NCI-H2107 (cell line): Measurements from ENCODE around the gene ZFP57.

Experiments used
- DNase-seq: peaks from one replicate; lab custom pipeline; 2025; lab: John Stamatoyannopoulos, UW

The ZFP57 gene

DNA sequence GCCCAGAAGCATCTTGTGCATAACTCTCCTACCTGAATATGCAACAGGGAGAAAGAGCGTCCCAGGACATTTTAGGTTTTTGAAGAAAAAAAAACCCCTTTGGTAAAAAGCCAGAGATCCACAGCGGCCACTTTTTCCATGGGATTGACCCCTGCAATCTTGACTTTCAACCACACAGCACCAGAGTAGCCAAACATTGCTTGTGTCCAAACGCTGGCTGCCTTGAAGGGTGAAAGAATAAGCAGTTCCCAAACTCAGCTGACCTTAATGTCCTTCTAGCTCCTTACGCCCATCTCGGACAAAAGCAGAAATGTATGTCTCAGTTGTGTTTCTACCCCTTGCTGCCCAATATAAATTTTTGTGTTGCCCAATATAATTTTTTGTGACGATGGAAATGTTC lies 25.3 kb downstream of the ZFP57 start:
- no peak for DNase-seq

DNA sequence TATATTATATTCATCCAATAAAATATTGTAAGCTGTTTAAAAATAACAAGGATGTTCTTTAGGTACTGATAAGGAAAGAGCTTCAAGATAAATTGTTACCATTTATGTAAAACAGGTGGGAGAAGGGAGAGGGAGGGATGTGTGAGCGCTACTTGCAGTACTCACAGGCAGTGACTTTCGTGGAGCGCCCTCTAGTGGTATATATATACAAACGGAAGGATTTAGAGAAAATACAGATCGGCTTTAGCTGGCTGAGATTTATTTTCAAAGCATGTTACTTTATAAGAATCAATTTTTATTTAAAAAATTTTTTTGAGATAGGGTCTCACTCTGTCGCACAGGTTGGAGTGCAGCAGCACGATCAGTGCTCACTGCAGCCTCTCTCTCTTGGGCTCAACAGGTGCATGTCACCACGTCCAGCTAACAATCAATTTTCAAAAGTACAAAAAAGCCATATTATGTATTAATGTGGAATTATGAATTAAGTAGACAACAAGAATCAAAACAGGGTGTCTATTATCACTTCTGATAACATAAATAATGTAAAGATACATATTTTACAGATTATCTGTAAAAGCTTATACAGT lies 27.4 kb downstream of the ZFP57 start:
- DNase-seq, result peak; percentile 4

DNA sequence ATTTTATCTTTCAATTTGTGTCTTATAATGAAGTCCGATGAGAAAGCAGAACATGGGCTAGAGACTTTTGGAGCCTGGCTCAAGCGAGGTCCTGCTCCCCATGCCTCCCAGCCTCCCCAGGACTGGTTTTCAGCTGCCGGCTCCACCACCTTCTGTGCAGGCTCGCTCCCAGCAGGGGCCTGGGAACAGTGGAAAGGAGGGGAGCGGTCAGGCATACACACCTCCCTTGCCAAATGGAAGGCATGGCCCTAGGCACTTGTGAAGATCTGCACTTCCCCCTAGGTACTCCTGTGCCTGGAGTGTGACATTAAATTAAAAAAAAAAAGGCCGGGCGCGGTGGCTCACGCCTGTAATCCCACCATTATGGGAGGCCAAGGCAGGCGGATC lies 28.8 kb downstream of the ZFP57 start:
- DNase-seq, result no peak

DNA sequence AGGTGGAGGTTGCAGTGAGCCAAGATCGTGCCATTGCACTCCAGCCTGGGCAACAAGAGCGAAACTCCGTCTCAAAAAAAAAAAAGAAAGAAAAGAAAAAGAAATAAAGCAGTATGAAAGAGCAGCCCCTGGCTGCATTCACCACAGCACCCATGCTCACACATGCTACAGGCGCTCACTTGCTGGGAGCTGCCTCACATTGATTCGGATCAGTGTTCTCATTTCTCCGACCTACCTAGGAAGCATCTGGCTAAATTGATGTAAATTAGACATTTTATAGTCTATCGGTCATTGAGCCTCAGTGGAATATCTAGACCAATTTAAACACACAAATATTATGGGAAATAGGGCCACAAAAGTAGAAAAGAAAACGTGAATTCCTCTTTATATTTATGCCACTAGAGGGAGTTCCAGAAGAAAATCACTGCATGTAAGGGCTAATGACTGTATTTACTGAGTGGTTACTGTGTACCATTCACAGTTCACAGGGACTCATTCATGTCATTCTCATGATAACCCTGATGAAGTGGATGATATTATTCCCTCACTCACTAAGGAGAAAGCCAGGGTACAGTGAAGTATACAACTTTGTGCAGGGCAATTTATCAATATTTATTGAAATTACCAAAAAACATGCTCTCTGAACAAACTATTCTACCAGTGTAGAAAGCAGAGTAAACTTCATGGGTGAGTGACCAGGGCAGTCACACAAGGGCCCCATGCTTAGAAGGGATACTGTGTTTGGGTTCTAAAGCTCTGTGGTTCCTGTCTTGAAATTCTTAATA lies 29.3 kb downstream of the ZFP57 start:
- DNase-seq, result no peak

DNA sequence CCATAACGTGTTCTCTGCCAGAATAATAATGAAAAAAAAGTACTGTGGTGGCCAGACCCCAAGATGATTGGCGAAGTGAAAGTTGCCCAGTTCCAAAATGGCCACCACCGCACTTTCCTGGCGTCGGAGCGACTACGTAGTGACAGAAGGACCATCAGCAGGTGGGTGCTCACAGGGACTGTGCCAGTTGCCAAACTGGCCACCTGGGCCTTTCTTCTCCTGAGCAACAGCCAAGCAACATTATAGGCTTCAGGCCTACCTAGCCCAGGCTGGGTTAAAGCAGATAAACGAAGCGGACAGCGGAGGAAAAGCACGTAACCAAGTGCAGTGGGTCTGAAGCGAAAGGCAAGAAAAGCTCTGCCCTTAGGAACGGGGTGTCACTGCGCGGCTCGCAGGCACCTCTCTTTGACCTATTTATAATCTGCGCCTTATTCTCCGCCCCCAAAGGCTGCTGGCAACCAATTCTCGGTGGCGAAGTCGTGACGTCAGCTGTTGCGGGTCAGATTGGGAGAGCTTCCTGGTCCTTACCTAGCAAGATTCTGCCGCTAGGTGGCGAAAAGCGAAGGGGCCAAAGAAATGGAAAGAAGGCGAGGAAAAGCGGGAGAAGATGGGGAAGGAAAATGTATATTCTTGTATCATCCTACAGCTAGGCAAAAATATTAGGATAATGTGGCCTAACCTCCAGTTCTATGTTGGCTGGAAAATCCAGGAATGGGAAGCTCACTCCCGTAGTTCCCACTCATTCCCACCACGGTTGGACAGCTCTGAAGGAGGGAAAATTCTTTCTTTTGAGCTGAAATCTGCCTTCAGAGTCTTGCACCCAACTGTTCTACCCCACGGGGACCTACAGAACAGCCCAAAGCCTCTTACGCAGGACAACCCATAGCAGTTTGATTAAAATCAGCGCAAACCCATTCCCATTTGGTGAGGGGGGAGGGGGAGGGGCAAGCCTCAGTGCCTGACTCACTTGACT lies 31.0 kb downstream of the ZFP57 start:
- peak; percentile 78 for DNase-seq

DNA sequence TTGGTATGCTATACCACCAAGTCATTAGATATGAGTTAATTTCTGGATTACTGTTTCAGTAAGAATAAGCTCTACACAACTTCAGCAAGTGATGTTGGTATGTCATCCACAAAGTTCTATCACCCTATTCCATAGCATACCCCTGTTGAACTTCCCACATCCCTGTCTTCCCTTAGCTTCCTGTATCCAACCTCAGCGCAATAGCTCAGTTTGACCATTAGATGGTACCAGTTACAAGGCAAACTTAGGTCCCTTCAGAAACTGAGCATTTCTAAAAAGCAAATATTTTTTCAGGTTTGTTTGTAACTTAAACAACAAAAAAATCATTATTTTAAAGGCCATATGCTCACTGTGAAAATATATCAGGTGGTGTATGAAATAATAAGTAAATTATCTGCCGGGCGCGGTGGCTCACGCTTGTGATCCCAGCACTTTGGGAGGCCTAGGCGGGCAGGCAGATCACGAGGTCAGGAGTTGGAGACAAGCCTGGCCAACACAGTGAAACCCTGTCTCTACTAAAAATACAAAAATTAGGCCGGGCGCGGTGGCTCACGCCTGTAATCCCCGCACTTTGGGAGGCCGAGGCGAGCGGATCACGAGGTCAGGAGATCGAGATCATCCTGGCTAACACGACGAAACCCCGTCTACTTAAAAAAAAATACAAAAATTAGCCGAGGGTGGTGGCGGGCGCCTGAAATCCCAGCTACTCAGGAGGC lies 32.9 kb downstream of the ZFP57 start:
- no peak for DNase-seq

DNA sequence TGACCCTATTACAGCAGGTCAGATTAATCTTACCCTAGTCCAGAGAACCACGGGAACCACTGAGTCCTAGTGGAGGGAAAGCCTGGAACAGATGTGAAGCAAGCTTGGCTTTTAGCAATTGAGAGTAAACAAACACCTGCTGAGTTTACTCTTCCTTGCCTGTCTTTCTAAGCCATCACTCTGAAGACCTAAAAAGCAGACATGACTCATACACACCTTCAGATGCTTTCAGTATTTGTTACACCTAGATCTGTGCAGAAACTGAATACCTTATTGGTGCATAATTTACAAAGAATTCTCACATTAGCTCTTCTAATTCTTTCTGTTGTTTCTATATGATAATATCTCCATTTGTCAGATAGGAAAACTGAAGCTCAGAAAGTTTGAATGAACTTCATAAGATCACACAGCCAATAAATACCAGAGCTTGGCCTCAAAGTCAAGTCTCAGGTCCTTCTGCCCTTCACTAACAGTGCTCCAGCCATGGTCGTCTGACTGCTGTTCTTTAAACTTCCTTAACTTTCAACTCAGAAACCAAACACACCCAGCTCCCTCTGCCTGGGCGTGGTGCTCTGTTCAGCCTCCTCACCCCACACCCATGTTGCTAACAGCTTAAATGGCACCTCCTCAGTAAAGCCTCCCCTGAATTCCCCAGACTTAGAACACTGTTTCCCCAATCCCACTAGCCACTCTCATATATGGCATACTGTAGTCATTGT lies 39.4 kb downstream of the ZFP57 start:
- no peak for DNase-seq

DNA sequence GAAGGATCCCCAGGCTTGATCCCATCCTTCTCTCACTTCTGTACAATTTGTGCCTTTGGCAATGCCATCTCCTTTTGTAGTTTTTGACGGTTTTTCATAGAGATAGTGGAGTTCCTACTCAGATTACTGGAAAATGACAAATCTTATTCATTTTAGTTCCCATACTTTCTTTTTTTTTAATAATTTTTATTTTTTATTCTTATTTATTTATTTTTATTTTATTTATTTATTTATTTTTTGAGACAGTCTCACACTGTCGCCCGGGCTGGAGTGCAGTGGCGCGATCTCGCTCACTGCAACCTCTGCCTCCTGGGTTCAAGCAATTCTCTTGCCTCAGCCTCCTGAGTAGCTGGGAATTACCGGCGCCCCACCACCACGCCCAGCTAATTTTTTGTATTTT lies 43.7 kb downstream of the ZFP57 start:
- DNase-seq, result no peak

DNA sequence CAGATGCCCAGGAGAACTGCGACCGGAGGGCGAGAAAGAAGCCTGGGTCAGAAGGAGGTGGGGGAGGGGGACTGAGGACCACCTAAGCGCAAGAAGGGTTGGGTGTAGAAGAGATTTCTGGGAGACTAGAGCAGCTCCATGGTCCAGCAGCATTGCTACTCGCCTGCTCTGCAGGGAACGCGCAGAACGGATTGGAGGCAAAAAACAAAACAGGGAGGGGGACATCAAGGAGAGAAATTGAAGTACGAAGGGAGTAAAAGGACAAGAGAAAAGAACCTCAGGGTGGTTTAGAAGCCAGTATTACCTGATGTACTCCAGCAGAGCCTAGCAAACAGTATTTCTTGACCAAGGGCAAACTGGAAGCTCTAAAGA lies 47.4 kb downstream of the ZFP57 start:
- no peak for DNase-seq

DNA sequence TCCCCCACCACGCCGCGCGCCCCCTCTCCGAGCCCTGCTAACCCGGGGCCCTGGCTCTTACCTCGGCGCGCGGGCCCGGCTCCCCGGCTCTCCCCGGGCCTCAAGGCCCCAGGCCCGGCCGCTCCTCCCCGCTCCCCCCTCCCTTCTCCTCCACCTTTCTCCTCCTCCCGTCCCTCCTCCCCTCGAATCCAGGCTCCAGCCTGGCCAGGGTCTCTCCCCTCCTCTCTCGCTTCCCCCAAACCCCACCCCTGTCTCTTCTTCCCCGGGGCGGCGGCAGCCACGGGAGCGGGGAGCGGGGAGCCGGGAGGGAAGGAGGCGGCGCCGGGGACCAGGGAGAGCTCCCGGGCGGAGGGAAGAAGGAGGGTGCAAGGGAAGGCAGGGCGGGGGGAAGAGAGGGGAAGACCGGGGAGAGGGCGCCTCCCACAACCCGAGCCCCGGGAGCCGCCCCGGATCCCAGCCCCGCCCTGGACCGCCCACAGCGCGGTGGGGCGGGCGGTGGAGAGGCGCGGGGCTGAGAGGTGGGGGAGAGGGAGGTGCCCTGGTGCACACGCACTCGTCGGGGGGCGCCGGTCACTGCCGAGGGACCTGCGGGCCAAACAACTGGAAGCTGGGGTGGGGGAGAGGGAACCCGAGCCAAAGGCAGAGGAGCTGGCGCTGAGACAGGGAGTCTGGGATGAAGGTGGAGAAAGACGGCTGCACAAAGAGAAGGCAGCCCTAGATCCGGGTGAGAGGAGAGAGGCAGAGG lies 48.0 kb downstream of the ZFP57 start, which contains the start of gene GABBR1:
GABBR1 (minus strand) TSS at position 395 of the 745 bp plus-strand sequence. CDS start 798 bp downstream, outside the sequence.
- DNase-seq, result peak; percentile 71

DNA sequence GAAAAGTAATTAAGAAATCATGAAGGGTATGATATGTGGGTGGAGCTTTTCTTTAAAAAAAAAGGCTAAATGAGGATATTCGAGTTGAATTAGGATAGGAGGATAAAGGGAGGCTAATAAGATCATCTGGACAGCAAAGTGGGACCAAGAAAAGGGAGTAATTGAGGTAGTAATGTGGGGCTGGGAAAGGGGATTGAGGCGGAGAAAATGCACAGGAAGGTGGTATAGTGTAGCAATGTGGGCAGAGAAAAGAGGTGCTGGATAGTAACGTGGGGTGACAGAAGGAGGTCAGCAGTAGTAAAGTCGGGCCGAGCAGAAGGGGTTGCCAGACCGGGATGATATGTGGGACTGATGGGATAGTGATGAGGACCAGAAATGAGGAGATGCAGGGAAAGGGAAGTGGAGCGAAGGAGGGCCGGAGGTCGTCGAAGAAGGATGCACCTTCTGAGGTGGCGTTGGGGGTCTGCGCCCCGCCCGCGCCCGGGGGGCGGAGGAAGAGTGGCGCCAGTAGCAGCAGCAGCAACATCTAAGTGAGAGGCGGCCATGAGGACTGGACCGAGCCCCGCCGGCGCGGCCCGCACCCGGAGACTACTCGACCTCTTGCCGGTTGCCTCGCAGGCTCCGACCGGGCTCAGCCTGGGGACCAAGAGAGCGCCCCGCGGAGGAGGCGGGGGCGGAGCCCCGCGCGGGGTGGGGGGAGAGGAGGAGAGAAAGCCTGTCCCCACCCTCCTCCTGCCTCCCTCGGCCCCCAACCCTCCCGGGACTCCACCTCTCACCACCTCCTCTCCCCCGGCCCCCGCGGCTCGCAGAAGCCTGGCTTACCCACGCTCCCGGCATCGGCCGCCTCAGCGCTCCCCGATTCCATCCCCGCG lies 48.9 kb downstream of the ZFP57 start:
- DNase-seq, result no peak

DNA sequence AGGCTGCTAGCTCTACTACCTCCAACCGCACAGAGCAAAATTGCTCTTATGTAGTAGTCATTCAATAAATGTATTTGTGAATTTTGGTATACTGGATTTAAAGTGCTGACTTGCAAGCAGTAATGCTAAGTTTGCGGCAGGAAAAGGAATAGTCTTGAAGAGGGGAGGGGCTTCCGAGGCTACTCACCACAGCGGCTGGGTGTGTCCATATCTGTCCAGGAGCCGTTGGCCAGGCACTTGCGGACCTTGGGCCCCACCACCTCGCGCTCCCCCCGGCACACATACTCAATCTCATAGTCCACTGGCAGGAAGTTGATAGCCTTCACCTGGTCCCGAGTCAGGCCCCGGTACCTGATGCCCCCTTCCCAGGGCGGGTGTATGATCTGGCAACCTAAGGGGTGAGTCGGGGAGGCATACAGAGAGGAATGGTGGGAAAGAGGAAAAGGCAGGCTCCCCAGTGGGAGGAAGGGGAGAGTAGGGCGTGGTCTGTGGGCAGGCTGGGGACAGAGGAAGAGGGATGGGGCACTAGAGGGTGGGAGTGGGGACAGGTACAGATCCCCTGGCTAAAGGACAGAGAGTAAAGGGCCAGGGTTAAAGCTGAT lies 49.6 kb downstream of the ZFP57 start:
- DNase-seq, result no peak

DNA sequence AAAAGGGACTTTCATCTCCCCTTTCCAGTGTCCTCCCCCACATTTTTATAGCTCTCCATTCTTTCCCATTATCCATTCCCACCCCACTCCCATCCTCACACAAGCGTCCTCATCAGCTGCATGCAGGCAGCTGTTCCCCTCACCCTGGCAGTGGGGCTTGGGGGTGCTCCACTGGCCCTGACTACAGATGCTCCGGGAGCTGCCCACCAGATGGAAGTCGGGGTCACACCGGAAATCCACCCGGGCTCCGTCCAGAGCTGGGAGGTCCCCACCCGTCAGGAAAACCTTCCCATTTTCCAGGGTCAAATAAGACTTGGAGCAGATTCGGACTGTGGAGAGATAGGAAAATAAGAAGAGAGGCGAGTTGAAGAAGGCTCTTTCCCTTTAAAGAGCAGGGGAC lies 50.6 kb downstream of the ZFP57 start:
- DNase-seq, result no peak

DNA sequence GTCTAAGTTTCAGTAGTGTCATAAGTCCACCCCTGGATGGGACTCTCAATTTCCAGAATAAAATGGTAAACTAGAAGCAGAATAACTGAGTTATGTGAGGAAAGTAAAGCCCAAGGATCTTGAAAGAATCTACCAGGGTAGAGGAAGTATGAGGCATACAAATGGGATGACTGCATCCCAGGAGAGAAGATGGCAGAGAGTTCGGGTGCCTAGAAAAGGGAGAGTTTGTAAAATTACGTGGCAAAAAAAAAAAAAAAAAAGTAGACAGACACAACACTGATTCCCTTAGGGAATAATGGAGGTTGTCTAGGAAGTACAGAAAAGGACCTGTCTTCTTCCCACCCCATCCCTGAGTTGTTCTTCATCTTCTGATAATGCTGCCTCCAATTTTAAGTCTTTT lies 51.4 kb downstream of the ZFP57 start:
- no peak for DNase-seq

DNA sequence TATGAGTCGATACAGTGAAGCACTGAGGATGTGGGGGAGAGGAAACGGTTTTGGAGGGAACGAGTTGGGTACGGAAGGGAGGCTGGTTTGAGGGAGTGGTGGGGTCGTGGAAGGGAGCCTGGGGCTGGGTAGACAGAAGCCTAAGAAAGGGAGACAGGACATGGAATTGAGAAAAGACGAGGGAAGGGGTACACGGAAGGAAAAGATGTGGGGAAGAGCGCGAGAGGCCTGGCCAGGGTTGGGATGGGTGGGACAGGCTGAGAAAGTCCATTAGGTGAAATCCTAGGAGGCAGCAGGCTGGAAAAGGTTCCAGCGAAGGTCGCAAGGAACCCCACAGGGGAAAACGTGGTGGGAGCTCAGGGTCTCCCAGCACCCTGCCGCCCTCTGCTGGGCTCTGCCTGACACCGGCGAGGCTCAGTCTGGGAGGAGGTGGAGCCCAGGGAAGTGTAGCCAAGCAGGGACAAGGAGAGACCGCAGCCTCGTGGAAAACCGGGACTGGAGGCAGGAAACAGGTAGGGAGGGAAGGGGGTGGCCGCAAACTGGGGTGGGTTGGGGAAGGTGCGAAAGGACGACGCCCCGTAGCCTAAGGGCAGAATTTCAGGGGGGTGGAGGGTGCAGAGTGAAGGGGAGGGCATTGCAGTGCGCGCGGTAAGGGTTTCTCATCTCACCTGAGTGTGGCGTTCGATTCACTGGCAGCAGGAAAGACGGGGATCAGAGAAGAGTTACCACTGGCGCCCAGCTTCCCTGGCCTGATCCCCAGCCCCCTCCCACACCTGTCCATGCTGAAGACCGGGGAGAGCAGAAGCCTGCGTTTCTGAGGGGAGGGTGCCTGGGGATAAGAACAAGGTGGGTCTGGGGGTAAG lies 52.3 kb downstream of the ZFP57 start:
- peak; percentile 5 for DNase-seq

DNA sequence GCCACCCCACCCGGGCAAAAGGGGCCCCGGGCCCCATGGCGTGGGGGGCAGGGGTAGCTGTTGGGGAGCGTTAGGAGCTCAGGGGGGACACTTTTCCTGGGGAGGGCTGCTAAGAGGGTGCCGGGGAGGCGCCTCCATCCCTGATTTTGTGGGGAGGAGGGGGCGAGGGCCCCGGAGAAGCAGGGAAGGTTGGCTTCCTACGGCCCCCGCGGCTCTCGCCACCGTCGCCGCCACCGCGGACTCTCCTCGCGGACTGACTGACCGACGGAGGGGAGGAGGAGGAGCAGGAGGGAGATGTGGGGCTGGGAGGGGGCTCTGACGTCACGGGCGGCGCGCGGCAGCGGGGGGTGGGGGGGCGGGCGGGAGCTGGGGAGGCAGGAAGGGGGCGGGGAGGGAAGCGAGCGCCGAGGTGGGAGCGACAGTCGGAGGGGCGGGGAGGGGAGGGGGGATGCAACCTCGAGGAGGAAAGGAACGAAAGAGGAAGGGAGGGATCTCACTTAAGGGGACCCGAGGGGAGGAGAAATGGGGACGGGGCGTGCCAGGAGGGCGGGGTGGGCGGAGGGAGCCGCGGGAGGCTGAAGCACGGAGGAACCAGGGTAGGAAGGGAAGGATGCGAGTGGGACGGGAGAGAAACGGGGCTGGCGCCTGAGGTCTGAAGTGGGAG lies 53.1 kb downstream of the ZFP57 start:
- DNase-seq, result no peak

DNA sequence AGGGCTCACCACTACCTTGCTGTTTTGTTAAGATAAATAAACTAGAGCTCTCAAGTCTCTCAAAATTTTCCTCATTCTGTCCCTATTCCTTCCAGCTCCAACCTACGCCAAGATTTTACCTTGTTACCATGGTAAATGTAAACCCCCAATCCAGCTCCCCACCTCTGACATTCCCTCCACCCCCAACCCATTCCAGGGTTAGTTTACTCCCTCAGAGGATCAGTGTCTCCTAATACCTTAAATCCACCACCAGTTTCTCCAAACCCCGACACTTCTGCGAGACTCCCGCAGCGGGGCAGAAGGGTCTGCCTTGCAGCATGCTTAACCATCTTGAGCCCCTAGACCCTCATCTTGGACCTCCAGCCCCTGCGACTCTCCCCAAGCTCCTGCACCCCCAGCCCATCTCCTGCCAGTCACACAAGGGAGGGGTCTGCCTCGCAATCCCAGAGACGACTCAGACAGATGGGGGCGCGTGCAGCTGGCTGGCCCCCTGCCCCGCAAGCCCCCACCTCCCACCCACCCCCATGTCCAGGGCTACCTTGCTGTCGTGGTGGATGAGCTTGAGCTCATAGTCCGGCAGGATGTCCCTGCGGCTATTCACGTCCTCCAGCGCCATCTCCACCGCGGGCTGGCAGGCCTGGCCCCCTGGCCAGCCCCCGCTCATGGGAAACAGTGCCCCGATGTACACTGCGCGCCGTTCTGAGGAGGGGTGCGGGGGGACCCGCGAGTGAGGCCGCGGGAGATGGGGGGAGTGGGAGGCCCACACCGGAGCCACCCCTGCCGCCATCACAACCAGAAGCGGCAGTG lies 53.8 kb downstream of the ZFP57 start:
- DNase-seq, result no peak
